ENCODE data around the gene ZMIZ1.
A peak's percentile ranks its signal among the peaks of the same experiment; 100 is the strongest.

Gene ZMIZ1, protein sequence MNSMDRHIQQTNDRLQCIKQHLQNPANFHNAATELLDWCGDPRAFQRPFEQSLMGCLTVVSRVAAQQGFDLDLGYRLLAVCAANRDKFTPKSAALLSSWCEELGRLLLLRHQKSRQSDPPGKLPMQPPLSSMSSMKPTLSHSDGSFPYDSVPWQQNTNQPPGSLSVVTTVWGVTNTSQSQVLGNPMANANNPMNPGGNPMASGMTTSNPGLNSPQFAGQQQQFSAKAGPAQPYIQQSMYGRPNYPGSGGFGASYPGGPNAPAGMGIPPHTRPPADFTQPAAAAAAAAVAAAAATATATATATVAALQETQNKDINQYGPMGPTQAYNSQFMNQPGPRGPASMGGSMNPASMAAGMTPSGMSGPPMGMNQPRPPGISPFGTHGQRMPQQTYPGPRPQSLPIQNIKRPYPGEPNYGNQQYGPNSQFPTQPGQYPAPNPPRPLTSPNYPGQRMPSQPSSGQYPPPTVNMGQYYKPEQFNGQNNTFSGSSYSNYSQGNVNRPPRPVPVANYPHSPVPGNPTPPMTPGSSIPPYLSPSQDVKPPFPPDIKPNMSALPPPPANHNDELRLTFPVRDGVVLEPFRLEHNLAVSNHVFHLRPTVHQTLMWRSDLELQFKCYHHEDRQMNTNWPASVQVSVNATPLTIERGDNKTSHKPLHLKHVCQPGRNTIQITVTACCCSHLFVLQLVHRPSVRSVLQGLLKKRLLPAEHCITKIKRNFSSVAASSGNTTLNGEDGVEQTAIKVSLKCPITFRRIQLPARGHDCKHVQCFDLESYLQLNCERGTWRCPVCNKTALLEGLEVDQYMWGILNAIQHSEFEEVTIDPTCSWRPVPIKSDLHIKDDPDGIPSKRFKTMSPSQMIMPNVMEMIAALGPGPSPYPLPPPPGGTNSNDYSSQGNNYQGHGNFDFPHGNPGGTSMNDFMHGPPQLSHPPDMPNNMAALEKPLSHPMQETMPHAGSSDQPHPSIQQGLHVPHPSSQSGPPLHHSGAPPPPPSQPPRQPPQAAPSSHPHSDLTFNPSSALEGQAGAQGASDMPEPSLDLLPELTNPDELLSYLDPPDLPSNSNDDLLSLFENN

DNA sequence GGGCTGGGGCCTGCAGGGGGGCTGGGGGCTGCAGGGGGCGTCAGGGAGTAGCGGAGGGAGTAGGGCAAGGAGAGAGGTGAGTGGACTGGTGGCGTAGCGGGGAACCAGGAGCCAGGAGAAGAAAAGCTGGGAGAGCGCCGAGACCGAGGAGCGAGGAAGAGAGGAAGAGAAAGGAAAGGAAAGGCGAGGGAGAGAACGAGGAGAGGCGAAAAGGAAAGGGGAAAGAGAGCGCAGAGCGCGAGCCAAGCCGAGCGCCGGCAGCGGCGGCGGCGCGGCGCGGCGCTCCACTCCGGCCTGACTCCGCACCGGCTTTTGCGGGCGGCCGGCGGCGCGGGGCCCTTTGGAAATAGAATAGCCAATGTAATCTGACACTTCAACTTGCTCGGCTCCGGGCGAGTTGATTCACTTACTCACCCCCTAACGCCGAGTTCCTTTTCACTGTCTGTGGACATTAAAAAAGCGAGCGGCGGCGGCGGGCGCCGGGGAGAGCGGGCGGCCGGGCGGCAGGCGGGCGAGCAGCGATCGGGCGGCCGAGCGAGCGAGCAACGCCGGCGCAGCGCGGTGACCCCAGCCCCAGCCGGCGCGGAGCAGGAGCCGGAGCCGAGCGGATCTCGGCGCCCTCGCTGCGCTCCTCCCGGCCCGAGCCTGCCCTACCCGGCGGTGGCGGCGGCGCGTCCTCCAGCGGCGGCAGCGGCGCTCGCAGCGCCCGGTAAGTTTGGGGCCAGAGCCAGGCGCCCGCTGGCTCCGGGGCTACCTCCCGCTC lies at the start of gene ZMIZ1:
Gene ZMIZ1 (plus strand): TSS at position 405 of the 763 bp plus-strand sequence. CDS start 132,667 bp downstream, outside the sequence.
- peak; percentile 85 for DNase-seq (ENCODE audit: low spot score)

GRCh38 chr10:79019441-79020014 lies 49.2 kb upstream of the ZMIZ1 start:
- no peak for DNase-seq (ENCODE audit: low spot score)

GRCh38 chr10:79020015-79020491 lies 48.7 kb upstream of the ZMIZ1 start:
- peak; percentile 55 for DNase-seq (ENCODE audit: low spot score)

DNA sequence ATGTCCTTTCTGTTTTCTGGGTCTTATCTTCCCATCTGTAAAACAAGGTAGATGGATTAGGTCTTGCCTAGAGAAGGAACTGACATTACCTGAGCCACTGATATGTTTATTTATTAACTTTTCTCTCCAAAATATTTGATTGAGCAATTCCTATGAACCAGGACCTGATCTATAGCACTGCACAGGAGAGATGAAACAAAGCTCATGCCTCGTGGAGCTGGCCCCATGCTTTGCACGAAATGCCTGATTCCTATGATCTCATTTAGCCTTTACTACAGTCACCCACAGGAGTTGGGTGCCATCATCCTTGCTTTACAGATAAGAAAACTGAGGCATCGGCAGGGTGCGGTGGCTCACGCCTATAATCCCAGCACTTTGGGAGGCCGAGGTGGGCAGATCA lies 48.2 kb upstream of the ZMIZ1 start:
- no peak for DNase-seq (ENCODE audit: low spot score)

DNA sequence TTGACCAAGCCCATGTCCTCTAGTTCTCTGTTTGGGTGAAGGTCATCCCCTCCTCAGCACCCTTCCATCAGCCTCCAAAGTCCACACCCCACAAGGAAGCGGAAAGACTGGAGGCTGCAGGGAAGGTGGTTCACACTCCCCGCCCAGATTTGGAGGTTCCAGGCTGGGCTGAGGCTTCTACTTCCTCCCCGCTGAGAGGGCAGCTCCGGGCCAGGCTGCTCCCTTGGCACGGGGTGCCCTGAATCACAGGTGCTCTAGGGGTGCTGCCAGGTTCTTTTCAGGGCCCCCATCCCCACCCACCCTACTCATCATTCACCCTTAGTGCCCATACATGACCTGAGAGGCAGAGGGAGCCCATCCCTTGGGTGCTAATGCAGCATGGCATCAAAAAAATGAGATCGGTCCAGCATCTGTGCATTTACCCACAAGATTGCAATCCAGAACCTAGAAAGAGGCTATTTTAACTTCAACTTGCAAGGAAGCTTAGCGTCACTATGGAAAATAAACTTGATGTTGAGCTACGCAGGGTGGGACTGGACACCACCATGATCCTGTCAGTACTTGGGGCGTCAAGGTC lies 47.3 kb upstream of the ZMIZ1 start:
- no peak for DNase-seq (ENCODE audit: low spot score)

DNA sequence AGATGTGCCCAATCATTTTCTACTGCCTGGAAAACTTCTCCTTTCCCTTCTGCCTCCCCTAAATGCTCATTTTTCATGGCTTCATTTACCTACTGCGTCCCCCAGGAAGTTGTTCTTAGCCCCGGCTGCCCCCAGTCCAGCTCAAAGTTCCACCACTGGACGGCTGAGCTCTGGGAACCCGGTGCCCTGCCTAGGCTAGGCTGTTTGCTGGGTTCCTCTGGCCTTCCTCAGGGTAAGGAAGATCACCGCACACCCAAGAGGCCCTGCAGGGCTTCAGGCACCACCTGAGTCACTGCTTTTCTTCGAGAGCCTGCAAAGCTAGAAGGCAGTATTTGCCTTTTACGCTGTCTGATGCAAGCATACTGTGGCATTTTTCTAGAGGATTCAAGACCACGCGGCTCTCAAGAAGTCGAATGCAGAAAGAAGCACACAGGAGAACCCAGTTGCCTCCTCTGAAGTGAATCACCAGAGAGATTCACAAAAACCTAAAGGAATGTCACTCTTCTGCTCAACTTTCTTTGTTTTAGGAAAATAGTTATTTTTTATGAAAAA lies 46.7 kb upstream of the ZMIZ1 start:
- DNase-seq (ENCODE audit: low spot score): no peak

DNA sequence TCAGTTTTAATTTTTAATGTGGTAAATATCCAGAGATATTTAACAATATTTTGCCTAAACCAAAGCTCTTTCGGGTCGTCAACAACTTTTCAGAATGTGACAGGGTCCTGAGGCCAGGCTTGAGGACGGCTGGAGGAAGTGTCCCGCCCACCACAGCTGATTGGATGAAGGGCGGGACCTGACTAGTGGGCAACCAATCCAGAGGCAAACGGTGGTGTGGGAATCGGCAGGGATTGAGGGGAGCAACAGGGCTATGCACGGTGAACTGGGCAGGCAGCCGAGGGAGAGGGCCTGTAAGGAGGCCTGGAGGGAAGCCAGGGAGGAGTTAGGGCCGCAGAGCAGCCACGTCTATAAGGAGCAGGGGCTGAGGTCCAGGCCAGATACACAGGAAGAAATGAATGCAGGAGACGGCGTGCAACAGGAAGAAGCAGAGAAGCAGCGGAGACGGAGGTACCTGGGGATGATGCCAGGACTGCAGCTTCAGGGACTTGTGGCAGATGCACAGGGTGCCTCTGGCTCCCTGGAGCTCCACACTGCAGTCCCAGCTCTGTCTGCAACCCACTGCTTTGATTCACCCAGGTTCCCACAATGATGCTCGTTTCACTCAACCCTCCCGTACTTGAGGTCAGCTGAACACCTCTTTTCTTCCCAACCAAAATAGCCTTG lies 46.1 kb upstream of the ZMIZ1 start:
- DNase-seq (ENCODE audit: low spot score): peak; percentile 91

DNA sequence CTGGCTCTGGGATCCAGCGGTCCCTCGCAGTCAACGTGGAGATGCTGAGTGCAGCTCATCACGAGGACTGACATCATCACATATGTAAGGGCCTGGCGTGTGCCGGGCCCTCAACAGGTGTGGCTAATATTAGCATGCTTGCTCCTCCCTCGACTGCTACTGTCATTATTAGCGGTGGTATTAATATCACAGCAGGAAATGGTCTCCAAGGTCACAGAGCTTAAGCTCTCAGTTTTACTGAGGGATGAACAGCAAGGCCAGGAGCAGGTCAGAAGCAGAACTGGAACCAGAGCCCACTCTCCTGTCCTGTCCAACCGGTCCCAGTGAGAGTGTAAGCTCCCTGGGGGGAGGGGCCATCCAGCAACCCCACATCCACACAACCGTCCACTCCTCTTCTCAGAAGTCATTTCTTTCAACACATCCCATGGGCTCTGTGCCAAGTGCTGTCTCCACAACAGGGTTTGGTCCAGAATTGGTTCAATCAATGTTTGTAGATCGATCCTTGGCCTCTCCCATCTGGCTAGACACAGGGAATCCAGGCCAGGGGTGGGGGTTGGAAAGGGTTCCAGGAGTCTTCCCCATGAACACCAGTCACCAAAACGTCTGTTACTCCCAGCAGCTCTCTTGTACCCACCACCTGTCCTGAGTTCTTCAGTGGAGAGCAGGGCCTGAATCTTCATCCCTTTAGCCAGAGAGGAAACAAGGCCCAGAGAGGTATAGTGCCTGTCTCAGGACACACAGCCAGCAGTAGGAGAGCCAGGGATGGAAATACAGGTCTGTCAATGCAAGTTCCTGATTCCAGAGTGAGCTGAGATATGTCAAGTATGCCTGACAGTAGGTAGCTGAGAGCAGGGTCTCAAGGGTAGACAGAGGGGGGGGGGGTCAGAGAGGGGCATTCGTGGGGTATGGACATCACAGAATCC lies 45.3 kb upstream of the ZMIZ1 start:
- DNase-seq (ENCODE audit: low spot score): no peak

DNA sequence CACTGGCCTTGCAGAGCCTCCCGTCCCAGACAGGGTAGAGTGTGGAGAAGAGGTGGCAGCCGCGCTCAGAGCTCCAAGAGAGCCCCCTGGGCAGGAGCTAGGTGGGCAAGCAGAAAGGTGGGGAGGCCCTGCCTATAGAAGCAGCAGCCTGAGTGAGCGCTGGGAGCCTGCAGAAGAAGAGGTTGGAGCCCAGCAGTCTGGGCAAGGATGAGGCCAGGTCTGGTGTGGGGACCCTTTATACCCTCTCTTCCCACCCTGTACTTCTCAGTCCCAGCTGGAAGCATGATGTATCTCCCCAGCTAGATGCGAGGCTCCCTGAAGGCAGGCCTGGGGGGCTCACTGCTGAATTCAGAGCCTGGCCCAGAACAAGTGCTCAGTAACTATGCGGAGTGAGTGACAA lies 44.5 kb upstream of the ZMIZ1 start:
- DNase-seq (ENCODE audit: low spot score): no peak

GRCh38 chr10:79024720-79025198 lies 44.0 kb upstream of the ZMIZ1 start:
- DNase-seq (ENCODE audit: low spot score): no peak

DNA sequence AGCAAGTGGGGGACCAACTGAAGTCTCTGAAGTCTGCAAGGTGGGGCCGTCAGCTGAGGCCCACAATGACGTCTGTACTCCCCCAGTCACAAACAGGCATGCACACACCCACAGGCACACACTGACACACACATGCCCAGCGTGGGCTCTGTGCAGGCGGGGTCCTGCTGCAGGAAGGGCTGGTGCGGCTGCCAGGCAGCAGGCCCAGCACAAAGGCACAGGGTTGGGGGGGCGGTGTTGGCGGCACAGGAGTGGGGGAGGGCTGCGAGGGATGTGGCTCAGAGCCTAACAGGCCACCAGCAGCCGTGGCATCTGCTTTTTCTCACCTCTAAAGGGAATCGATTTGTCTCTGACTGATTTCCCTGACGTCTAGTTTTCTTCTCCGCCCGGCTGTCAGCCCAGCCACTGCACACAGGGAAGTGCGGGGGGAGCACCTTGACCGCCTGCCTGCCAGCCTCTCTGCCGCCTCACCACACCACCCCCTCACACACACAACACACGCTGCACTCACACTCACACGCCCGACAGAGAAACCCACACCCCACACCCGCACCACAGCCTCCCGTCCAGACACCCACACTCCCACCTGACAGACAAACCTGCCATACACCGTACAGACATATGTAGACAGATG lies 43.5 kb upstream of the ZMIZ1 start:
- DNase-seq (ENCODE audit: low spot score): no peak

DNA sequence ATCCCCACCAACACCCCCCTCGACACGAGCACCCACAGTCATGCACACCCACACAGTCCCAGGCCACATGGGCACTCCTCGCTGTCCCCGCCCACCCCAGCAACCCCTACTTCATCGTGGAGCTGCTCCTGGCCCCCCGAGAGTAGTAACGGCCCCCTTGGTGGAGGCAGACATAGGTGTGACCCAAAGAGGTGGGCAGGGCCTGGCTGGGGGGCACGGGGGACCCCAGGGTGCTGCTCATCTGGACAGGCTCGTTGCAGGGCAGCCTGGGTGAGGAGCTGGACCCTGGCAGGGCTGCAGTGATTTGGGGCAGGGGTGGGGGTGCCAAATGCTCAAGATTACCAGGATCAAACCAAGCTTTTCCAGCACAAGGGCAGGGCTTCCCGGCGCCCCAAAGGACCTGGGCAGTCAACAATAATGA lies 42.4 kb upstream of the ZMIZ1 start:
- DNase-seq (ENCODE audit: low spot score): no peak

DNA sequence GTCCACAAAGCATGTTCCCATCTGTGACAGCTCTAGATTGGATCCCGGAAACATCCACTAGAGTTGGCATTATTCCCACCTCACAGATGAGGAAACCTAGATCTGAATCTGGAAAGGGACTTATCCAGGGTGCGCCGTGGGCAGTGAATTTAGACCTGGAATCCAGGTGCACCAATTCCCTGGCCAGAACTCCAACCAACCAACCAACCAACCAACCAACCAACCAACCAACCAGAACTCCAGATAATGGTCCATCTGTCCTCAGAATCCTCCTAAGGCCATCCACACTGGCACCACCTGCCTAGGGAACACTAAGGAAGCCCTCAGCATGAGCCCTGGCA lies 42.0 kb upstream of the ZMIZ1 start:
- DNase-seq (ENCODE audit: low spot score): no peak

DNA sequence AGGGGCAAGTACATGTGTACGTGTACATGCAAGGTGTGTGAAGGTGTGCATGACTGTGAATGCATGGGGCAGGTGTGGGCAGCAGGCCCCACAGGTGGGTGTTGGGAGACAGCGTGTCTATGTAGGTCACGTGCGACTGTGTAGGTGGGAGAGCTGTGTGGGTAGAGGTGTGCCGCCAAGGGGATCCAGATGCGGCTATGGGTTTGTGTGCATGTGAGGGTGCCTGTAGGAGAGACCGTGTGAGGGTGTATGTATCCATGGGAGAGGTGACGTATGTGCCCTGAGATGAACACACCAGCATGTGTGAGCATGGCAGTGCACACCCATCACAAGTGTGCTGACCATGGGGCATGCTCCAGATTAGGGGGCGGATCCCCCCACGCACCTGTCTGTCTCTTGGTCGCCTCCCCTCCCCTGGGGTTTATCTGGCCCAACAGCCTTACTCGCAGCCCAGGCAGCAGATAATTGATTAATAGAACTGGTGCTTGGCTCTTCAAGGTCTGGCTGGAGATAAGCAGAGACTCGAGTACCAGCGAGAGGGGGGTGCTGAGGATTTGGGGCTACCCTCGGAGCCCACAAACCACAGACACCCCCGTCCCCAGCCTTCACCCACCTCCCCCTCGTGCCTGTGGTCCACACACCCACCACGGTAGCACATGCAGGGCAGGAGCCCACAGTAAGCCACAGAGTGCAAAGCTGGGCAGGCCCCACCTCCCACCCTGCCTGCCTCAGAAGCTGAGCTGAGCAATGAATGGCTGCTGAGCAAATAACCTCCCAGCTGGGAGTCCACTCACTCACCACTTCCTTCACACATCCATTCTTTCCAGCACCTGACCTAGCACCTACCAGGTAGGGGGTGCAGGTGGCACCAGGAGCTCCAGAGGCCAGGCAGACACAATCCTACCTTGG lies 41.4 kb upstream of the ZMIZ1 start:
- no peak for DNase-seq (ENCODE audit: low spot score)

GRCh38 chr10:79028056-79028430 lies 40.7 kb upstream of the ZMIZ1 start:
- no peak for DNase-seq (ENCODE audit: low spot score)

DNA sequence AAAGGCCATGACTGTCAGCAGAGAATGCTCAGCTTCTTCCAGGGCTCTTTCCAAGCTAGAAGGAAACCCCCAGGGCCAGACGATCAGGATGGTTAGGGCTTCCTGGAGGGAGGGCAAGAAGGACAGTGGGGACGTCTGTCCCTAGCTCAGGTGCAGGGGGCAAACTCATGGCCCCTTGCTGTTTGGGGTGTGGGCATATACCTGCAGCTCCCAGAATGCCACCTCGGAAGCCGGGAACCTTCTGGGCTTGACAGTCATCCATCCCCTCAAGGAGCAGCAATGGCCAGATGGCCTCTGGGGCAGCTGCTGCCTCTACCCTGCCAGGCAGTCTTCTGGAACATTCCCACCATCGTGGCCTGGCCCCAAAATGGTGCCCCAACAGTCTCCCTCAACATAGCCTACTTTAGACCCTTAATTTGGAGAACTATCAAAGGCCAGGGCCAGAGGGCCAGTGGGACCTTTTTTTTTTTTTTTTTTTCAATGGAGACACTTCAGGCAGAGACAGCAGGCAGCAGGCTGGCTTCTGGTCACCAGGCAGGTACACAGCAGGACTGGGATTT lies 40.2 kb upstream of the ZMIZ1 start:
- DNase-seq (ENCODE audit: low spot score): no peak
